ENCODE data around the gene IER2. TPM values are rescaled to one million over a fixed set of nuclear protein-coding genes. Genes with fewer than 3 reads are reported as not detected.

Gene IER2
- total and polyA plus RNA-seq, 12 donors: 7.4 to 121 (median 61.8) TPM

DNA sequence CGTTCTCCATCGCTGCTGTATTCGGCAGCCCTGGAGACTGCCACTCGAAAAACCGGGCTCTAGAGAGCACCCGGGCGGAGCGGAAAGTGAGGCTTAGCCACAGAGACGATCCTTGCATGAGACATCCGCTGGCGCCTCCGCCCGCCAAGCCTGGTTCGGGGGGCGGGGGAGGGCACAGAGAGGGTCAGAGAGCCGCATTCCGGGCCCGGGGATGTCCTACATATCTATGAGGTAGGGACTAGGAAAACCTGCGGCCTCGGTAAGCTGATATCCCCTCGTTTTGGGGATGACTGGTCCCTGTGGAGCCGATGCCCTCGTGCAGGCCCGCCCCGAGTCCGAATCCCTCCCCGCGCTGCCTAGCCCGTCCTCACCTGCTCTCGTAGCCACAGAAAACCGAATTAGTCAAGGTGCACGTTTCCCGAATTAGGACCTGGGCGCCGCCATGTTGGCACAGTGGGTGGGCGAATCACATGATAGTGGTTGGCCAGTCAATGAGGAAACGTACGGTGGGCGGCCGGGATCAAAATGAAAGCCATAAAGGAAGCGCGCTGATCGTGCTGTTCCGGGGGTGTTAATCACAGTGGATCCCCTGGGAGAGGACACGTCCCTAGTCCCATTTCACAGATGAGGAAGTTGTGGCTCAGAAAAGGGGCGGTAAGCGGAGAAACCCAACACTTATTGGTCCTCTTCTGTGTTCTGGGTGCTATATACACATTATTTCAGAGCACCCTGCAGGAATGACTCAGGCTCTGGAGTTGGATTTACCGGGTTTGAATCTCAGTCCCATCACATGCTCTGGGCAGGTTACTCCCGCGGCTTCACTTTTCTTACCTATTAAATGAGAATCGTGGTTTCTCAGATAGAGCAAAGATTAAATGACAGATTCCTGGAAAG is 33.7 kb upstream of the IER2 start, which contains the start of gene TRMT1:
TRMT1 (minus strand) TSS at position 459 of the 894 bp plus-strand sequence; CDS start at position 118, 341 bp downstream.
- H3K4me1 ChIP-seq (replicated peaks in 1 of 2): peaks cover 32 to 46% of the 10 kb centered on the region in 2 donors
- no peaks in the 10 kb centered on the region for H3K27me3 ChIP-seq
- TF ChIP-seq, protein P1, sequence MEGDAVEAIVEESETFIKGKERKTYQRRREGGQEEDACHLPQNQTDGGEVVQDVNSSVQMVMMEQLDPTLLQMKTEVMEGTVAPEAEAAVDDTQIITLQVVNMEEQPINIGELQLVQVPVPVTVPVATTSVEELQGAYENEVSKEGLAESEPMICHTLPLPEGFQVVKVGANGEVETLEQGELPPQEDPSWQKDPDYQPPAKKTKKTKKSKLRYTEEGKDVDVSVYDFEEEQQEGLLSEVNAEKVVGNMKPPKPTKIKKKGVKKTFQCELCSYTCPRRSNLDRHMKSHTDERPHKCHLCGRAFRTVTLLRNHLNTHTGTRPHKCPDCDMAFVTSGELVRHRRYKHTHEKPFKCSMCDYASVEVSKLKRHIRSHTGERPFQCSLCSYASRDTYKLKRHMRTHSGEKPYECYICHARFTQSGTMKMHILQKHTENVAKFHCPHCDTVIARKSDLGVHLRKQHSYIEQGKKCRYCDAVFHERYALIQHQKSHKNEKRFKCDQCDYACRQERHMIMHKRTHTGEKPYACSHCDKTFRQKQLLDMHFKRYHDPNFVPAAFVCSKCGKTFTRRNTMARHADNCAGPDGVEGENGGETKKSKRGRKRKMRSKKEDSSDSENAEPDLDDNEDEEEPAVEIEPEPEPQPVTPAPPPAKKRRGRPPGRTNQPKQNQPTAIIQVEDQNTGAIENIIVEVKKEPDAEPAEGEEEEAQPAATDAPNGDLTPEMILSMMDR (IDR thresholded peaks at IDR 0.05): no peak
- peak in 1 of 2 donors; percentile 29 for TF ChIP-seq POLR2A (IDR thresholded peaks at IDR 0.05)
- 0 to 1% (median 0%) methylated on average over 25 to 51 of the region's 51 CpGs for WGBS, 4 donors
- peak; percentile 91 to 97 (median 95) for DNase-seq
- no peaks in the 10 kb centered on the region for H3K9me3 ChIP-seq (replicated peaks in 1 of 3)
- peak within 1 kb of the TSS in 4 of 5 donors; percentile 42 to 85 (median 65) for H3K27ac ChIP-seq
- peaks cover 0 to 20% of the 10 kb centered on the region in 2 donors for H3K36me3 ChIP-seq (replicated peaks in 1 of 2)
- intact Hi-C loops (cut with DNase I): no loop called here
- H3K4me3 ChIP-seq: peak within 1 kb of the TSS; percentile 71 to 97 (median 89)

GRCh38 chr19:13117176-13117771 is 32.9 kb upstream of the IER2 start:
- H3K36me3 ChIP-seq (replicated peaks in 1 of 2): peaks cover 0 to 18% of the 10 kb centered on the region in 2 donors
- H3K9me3 ChIP-seq (replicated peaks in 1 of 3): no peaks in the 10 kb centered on the region
- no peaks in the 10 kb centered on the region for H3K27me3 ChIP-seq
- peak overlapping the region in 4 of 5 donors; percentile 5 to 85 (median 65) for H3K27ac ChIP-seq
- WGBS, 4 donors: 11 to 21% (median 17%) methylated on average over 20 of the region's 20 CpGs
- DNase-seq: no peak
- H3K4me3 ChIP-seq: peak overlapping the region in 2 of 4 donors; percentile 96 to 97
- intact Hi-C loops (cut with DNase I): no loop called here
- H3K4me1 ChIP-seq (replicated peaks in 1 of 2): peaks cover 32 to 46% of the 10 kb centered on the region in 2 donors
- no peak for TF ChIP-seq POLR2A (IDR thresholded peaks at IDR 0.05)
- TF ChIP-seq, protein P1 (IDR thresholded peaks at IDR 0.05): no peak

DNA sequence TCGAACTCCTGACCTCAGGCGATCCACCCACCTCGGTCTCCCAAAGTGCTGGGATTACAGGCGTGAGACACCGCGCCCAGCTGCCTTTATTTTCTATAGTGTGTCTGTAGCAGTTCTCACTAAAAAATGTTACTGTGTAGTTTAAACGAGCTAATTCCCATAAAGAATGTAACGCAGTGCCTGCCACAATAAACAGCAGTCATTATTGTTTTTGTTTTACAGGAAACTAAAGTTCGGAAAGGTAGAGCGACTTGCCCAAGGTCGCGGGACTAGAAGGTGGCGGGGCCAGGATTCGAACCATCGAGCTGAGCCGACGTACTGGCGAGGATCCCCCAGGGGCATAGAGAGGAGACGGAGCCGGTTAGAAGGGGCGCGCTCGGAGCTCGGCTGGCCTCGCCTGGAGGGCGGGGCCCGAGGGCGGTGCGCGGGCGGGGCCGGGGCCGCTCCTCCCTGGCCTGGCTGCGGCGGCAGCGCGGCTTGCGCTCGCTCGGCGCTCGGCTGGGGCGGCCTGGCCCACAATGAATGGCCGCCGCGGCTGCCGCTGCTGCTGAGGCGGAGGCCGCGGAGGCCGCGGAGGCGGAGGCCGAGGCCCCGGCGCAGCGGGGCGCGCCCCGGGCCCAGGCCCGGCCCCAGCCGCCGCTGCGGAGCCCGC is 32.3 kb upstream of the IER2 start, which contains the start of gene NACC1:
NACC1 (plus strand) TSS at position 493 of the 652 bp plus-strand sequence. CDS start 16,944 bp downstream, outside the sequence.
- H3K4me1 ChIP-seq (replicated peaks in 1 of 2): peaks cover 32 to 46% of the 10 kb centered on the region in 2 donors
- peak; percentile 86 to 91 (median 89) for DNase-seq

More for the DNA sequence above, 32.3 kb upstream of the IER2 start, which contains the start of gene NACC1:
- Histone ChIP-seq H3K36me3 (replicated peaks in 1 of 2) (peaks cover 0 to 12% of the 10 kb centered on the region in 2 donors), H3K9me3 (replicated peaks in 1 of 3) (no peaks in the 10 kb centered on the region), H3K4me3 (peak within 1 kb of the TSS; percentile 29 to 97 (median 74)), H3K27ac (peak within 1 kb of the TSS in 4 of 5 donors; percentile 35 to 85 (median 65)), H3K27me3 (no peaks in the 10 kb centered on the region)
- TF ChIP-seq POLR2A (IDR thresholded peaks at IDR 0.05): peak in 1 of 2 donors; percentile 33
- TF ChIP-seq, protein P1 (IDR thresholded peaks at IDR 0.05): peak in 1 of 6 experiments; percentile 12
- intact Hi-C loops (cut with DNase I): no loop called here
- WGBS, 4 donors: 2 to 15% (median 4%) methylated on average over 13 to 65 of the region's 65 CpGs

Measured in adrenal gland (tissue), 12 donors.